WTC11 (cell line): ENCODE results near the gene TRIM75.
"Not testable (repeated sequence)": the region's sequence is repeated elsewhere in the genome, so short reads cannot be mapped to it uniquely, and the experiment has no call there.

Experiments
- ESRRA ChIP-seq: sonication (generic); formaldehyde crosslinking; IDR thresholded peaks from 2 replicates; pipeline ENCODE4 v1.8.1; 2022; ENCODE audit warnings: mild to moderate bottlenecking, missing genetic modification reagents, borderline replicate concordance
- KAT7 ChIP-seq: sonication (generic); formaldehyde crosslinking; IDR thresholded peaks from 2 replicates; pipeline ENCODE4 v1.8.1; 2023; ENCODE audit warnings: missing genetic modification reagents, mild to moderate bottlenecking, borderline replicate concordance
- MYBL2 ChIP-seq: sonication (generic); formaldehyde crosslinking; IDR thresholded peaks from 2 replicates; pipeline ENCODE4 v1.8.1; 2023; ENCODE audit warnings: mild to moderate bottlenecking, moderate library complexity, missing genetic modification reagents
- NR2C2 ChIP-seq: sonication (generic); formaldehyde crosslinking; IDR thresholded peaks from 2 replicates; pipeline ENCODE4 v1.8.0; 2022; ENCODE audit warnings: mild to moderate bottlenecking, missing genetic modification reagents
- NR3C1 ChIP-seq: sonication (generic); formaldehyde crosslinking; conservative IDR thresholded peaks from 2 replicates; pipeline ENCODE4 v1.8.1; 2023; ENCODE audit warnings: low read depth, mild to moderate bottlenecking, missing genetic modification reagents
- TF ChIP-seq, protein P1 (sequence below): sonication (generic); formaldehyde crosslinking; conservative IDR thresholded peaks from 2 replicates; pipeline ENCODE4 v1.8.1; 2023; ENCODE audit warnings: mild to moderate bottlenecking, low read depth, missing genetic modification reagents, moderate library complexity
- TF ChIP-seq, protein P2 (sequence below): fragments of 200-600 bp; IDR thresholded peaks from 2 replicates; pipeline ENCODE4 v1.8.0; 2022; ENCODE audit warnings: antibody characterized with exemption
- TF ChIP-seq, protein P3 (sequence below): sonication (generic); formaldehyde crosslinking; IDR thresholded peaks from 2 replicates; pipeline ENCODE4 v1.8.1; 2023; ENCODE audit warnings: mild to moderate bottlenecking, moderate library complexity, missing genetic modification reagents
- TF ChIP-seq, protein P4 (sequence below): sonication (generic); formaldehyde crosslinking; IDR thresholded peaks from 2 replicates; pipeline ENCODE4 v1.8.1; 2023; ENCODE audit warnings: mild to moderate bottlenecking, missing genetic modification reagents, borderline replicate concordance

DNA sequence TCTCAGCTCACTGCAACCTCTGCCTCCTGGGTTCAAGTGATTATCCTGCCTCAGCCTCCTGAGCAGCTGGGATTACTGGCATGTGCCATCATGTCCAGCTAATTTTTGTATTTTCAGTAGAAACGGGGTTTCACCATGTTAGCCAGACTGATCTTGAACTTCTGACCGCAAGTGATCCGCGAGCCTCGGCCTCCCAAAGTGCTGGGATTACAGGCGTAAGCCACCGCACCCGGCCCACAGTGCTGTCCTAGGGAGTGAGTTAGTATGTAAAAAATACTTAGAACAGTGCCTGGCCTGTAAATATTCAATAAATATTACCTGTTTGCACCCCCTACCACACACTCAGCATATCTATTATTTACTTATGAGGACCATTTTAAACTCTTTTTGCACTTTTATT is 38.5 kb downstream of the TRIM75 start:
- TF ChIP-seq NR3C1, MYBL2, KAT7, NR2C2, ESRRA (CRISPR knock-in tag): not testable (repeated sequence)
- TF ChIP-seq, protein P1, sequence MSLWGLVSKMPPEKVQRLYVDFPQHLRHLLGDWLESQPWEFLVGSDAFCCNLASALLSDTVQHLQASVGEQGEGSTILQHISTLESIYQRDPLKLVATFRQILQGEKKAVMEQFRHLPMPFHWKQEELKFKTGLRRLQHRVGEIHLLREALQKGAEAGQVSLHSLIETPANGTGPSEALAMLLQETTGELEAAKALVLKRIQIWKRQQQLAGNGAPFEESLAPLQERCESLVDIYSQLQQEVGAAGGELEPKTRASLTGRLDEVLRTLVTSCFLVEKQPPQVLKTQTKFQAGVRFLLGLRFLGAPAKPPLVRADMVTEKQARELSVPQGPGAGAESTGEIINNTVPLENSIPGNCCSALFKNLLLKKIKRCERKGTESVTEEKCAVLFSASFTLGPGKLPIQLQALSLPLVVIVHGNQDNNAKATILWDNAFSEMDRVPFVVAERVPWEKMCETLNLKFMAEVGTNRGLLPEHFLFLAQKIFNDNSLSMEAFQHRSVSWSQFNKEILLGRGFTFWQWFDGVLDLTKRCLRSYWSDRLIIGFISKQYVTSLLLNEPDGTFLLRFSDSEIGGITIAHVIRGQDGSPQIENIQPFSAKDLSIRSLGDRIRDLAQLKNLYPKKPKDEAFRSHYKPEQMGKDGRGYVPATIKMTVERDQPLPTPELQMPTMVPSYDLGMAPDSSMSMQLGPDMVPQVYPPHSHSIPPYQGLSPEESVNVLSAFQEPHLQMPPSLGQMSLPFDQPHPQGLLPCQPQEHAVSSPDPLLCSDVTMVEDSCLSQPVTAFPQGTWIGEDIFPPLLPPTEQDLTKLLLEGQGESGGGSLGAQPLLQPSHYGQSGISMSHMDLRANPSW, result not testable (repeated sequence)
- TF ChIP-seq, protein P2, sequence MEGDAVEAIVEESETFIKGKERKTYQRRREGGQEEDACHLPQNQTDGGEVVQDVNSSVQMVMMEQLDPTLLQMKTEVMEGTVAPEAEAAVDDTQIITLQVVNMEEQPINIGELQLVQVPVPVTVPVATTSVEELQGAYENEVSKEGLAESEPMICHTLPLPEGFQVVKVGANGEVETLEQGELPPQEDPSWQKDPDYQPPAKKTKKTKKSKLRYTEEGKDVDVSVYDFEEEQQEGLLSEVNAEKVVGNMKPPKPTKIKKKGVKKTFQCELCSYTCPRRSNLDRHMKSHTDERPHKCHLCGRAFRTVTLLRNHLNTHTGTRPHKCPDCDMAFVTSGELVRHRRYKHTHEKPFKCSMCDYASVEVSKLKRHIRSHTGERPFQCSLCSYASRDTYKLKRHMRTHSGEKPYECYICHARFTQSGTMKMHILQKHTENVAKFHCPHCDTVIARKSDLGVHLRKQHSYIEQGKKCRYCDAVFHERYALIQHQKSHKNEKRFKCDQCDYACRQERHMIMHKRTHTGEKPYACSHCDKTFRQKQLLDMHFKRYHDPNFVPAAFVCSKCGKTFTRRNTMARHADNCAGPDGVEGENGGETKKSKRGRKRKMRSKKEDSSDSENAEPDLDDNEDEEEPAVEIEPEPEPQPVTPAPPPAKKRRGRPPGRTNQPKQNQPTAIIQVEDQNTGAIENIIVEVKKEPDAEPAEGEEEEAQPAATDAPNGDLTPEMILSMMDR, result not testable (repeated sequence)
- TF ChIP-seq, protein P3, sequence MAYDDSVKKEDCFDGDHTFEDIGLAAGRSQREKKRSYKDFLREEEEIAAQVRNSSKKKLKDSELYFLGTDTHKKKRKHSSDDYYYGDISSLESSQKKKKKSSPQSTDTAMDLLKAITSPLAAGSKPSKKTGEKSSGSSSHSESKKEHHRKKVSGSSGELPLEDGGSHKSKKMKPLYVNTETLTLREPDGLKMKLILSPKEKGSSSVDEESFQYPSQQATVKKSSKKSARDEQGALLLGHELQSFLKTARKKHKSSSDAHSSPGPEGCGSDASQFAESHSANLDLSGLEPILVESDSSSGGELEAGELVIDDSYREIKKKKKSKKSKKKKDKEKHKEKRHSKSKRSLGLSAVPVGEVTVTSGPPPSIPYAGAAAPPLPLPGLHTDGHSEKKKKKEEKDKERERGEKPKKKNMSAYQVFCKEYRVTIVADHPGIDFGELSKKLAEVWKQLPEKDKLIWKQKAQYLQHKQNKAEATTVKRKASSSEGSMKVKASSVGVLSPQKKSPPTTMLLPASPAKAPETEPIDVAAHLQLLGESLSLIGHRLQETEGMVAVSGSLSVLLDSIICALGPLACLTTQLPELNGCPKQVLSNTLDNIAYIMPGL (CRISPR knock-in tag), result not testable (repeated sequence)
- TF ChIP-seq, protein P4, sequence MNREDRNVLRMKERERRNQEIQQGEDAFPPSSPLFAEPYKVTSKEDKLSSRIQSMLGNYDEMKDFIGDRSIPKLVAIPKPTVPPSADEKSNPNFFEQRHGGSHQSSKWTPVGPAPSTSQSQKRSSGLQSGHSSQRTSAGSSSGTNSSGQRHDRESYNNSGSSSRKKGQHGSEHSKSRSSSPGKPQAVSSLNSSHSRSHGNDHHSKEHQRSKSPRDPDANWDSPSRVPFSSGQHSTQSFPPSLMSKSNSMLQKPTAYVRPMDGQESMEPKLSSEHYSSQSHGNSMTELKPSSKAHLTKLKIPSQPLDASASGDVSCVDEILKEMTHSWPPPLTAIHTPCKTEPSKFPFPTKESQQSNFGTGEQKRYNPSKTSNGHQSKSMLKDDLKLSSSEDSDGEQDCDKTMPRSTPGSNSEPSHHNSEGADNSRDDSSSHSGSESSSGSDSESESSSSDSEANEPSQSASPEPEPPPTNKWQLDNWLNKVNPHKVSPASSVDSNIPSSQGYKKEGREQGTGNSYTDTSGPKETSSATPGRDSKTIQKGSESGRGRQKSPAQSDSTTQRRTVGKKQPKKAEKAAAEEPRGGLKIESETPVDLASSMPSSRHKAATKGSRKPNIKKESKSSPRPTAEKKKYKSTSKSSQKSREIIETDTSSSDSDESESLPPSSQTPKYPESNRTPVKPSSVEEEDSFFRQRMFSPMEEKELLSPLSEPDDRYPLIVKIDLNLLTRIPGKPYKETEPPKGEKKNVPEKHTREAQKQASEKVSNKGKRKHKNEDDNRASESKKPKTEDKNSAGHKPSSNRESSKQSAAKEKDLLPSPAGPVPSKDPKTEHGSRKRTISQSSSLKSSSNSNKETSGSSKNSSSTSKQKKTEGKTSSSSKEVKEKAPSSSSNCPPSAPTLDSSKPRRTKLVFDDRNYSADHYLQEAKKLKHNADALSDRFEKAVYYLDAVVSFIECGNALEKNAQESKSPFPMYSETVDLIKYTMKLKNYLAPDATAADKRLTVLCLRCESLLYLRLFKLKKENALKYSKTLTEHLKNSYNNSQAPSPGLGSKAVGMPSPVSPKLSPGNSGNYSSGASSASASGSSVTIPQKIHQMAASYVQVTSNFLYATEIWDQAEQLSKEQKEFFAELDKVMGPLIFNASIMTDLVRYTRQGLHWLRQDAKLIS, result not testable (repeated sequence)
